ENCODE measurements around the gene TLE2. TPM values are rescaled to one million over a fixed set of nuclear protein-coding genes. Genes with fewer than 3 reads are reported as not detected.
"Not testable (repeated sequence)": the region's sequence is repeated elsewhere in the genome, so short reads cannot be mapped to it uniquely, and the experiment has no call there.

Gene TLE2
- total RNA-seq, 3 donors from 2014 or later (not counting 1 experiment from before 2014, with no cell fraction given): 6.1 to 8.8 (median 8.2) TPM

DNA sequence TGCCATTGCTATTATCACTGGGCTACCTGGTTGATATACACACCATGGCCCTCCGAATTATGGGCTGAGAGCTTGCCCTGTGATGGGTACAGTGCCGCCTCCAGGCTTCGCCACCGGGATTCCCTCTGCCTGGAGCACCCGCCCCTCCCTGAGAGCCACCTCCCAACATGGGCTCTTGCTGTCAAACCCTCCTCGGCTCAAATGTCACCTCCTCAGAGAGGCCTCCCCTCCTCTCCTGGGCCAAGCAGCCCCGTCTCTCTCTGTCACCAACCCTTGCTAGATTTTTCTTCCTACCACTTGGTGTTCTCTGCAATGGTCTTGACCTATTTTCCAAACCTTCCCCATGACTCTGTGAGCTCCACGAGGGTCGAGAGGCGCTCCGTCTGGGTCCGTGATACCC lies 12.2 kb upstream of the TLE2 start:
- 86% methylated on average over 12 of the region's 12 CpGs for WGBS (ENCODE audit: insufficient coverage)
- TF ChIP-seq, protein P1, sequence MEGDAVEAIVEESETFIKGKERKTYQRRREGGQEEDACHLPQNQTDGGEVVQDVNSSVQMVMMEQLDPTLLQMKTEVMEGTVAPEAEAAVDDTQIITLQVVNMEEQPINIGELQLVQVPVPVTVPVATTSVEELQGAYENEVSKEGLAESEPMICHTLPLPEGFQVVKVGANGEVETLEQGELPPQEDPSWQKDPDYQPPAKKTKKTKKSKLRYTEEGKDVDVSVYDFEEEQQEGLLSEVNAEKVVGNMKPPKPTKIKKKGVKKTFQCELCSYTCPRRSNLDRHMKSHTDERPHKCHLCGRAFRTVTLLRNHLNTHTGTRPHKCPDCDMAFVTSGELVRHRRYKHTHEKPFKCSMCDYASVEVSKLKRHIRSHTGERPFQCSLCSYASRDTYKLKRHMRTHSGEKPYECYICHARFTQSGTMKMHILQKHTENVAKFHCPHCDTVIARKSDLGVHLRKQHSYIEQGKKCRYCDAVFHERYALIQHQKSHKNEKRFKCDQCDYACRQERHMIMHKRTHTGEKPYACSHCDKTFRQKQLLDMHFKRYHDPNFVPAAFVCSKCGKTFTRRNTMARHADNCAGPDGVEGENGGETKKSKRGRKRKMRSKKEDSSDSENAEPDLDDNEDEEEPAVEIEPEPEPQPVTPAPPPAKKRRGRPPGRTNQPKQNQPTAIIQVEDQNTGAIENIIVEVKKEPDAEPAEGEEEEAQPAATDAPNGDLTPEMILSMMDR (IDR thresholded peaks at IDR 0.05): no peak
- Mint-ChIP-seq H3K9me3 (no peaks in the 10 kb centered on the region), H3K36me3 (no peaks in the 10 kb centered on the region), H3K27ac (no peak overlapping the region), H3K4me3 (no peak overlapping the region), H3K4me1 (peaks cover 0 to 11% of the 10 kb centered on the region in 2 donors), H3K27me3 (ENCODE audit: low read depth in 2 of 2) (peaks cover 0 to 5% of the 10 kb centered on the region in 2 donors)
- intact Hi-C loops (cut with micrococcal nuclease): no loop called here
- Histone ChIP-seq H3K4me1 (ENCODE audit: control insufficient read depth, insufficient read depth, low read length) (peaks cover 5% of the 10 kb centered on the region), H3K27ac (ENCODE audit: low read length) (no peak overlapping the region), H3K4me3 (ENCODE audit: low read length) (no peak overlapping the region), H3K27me3 (ENCODE audit: control insufficient read depth, insufficient read depth, low read length) (no peaks in the 10 kb centered on the region), H3K9me3 (ENCODE audit: control insufficient read depth, insufficient read depth, low read length) (no peaks in the 10 kb centered on the region), H3K36me3 (ENCODE audit: control insufficient read depth, insufficient read depth, low read length) (no peaks in the 10 kb centered on the region)
- DNase-seq: no peak
- no peak for ATAC-seq

DNA sequence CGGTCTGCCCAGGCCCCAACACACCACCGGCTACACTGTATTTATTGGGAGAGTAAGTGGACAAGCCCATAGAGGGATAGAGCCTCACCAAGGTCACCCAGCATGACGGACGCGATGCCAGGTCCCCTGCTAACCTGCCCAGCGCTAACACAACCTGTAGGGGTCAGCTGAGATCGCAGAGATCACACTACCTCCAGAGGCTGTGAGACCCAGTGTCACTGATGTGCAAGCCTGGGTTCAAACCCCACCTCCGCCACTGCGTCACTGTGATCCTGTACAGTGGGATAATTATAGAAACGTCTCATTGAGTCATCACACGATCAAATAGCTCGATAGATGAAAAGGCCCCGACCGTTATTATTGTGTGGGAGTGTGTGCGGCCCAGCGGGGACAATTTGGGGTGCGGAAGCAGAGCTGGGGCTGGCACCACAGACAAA lies 10.6 kb upstream of the TLE2 start:
- intact Hi-C loops (cut with micrococcal nuclease): loop anchor here (10.0 kb wide), 1 partner anchor 65 kb away; the partner anchor contains the start of gene TLE6
- H3K27ac Mint-ChIP-seq: no peak overlapping the region

DNA sequence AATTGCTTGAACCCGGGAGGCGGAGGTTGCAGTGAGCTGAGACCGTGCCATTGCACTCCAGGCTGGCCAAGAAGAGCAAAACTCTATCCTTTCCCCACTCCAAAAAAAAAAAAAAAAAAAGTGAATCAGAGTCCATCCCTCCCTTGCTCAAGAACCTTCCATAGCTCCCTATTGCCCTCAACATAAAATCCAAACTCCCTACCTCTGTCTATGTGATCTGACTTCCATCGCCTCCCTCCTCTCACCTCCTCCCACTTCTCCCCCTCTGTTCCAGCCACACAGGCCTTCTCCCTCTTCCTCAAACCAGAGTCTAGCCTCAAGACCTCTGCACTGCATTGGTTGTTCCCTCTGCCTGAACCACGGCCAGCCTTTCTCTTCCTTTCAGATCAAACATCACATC lies 10.0 kb upstream of the TLE2 start:
- Histone ChIP-seq H3K4me1 (ENCODE audit: control insufficient read depth, insufficient read depth, low read length) (peaks cover 22% of the 10 kb centered on the region), H3K4me3 (ENCODE audit: low read length) (no peak overlapping the region), H3K27ac (ENCODE audit: low read length) (no peak overlapping the region), H3K9me3 (ENCODE audit: control insufficient read depth, insufficient read depth, low read length) (no peaks in the 10 kb centered on the region), H3K36me3 (ENCODE audit: control insufficient read depth, insufficient read depth, low read length) (no peaks in the 10 kb centered on the region), H3K27me3 (ENCODE audit: control insufficient read depth, insufficient read depth, low read length) (no peaks in the 10 kb centered on the region)
- Mint-ChIP-seq H3K4me1 (peaks cover 18 to 31% of the 10 kb centered on the region in 2 donors), H3K27ac (no peak overlapping the region), H3K27me3 (ENCODE audit: low read depth in 2 of 2) (peaks cover 0 to 12% of the 10 kb centered on the region in 2 donors), H3K36me3 (no peaks in the 10 kb centered on the region), H3K9me3 (no peaks in the 10 kb centered on the region), H3K4me3 (no peak overlapping the region)
- intact Hi-C loops (cut with micrococcal nuclease): loop anchor here (10.0 kb wide), 1 partner anchor 64 kb away; the partner anchor contains the start of gene TLE6
- 83% methylated on average over 5 of the region's 5 CpGs for WGBS (ENCODE audit: insufficient coverage)
- DNase-seq (no peak), ATAC-seq (no peak)
- TF ChIP-seq, protein P1 (IDR thresholded peaks at IDR 0.05): no peak

More for the DNA sequence above, 10.6 kb upstream of the TLE2 start:
- H3K9me3 Mint-ChIP-seq: no peaks in the 10 kb centered on the region
- WGBS (ENCODE audit: insufficient coverage): 81% methylated on average over 17 of the region's 17 CpGs
- no peak overlapping the region for H3K4me3 Mint-ChIP-seq
- Histone ChIP-seq H3K36me3 (ENCODE audit: control insufficient read depth, insufficient read depth, low read length) (no peaks in the 10 kb centered on the region), H3K9me3 (ENCODE audit: control insufficient read depth, insufficient read depth, low read length) (no peaks in the 10 kb centered on the region), H3K27me3 (ENCODE audit: control insufficient read depth, insufficient read depth, low read length) (no peaks in the 10 kb centered on the region), H3K27ac (ENCODE audit: low read length) (no peak overlapping the region), H3K4me3 (ENCODE audit: low read length) (no peak overlapping the region), H3K4me1 (ENCODE audit: control insufficient read depth, insufficient read depth, low read length) (peaks cover 17% of the 10 kb centered on the region)
- peaks cover 0 to 7% of the 10 kb centered on the region in 2 donors for H3K27me3 Mint-ChIP-seq (ENCODE audit: low read depth in 2 of 2)
- ATAC-seq (no peak), DNase-seq (peak in 1 of 2 donors; percentile 26)
- no peaks in the 10 kb centered on the region for H3K36me3 Mint-ChIP-seq
- H3K4me1 Mint-ChIP-seq: peaks cover 13 to 25% of the 10 kb centered on the region in 2 donors
- TF ChIP-seq, protein P1 (IDR thresholded peaks at IDR 0.05): no peak

DNA sequence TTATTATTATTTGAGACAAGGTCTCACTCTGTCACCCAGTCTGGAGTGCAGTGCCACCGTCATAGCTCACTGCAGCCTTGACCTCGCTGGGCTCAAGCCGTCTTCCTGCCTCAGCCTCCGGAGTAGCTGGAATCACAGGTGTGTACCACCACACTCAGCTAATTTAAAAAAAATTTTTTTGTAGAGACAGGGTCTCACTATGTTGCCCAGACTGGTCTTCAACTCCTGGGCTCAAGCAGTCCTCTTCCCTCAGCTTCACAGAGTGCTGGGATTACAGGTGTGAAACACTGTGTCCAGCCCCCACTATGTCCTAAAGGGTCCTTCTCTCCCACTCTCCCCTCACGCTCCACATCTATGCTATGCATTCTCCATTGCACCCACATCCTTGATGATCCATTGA lies 9.1 kb upstream of the TLE2 start:
- no peaks in the 10 kb centered on the region for H3K9me3 ChIP-seq (ENCODE audit: control insufficient read depth, insufficient read depth, low read length)
- H3K27ac ChIP-seq (ENCODE audit: low read length): no peak overlapping the region
- Mint-ChIP-seq H3K36me3 (no peaks in the 10 kb centered on the region), H3K4me3 (no peak overlapping the region), H3K27ac (no peak overlapping the region), H3K4me1 (peaks cover 18 to 36% of the 10 kb centered on the region in 2 donors), H3K9me3 (no peaks in the 10 kb centered on the region), H3K27me3 (ENCODE audit: low read depth in 2 of 2) (peaks cover 0 to 12% of the 10 kb centered on the region in 2 donors)
- no peaks in the 10 kb centered on the region for H3K27me3 ChIP-seq (ENCODE audit: control insufficient read depth, insufficient read depth, low read length)
- H3K36me3 ChIP-seq (ENCODE audit: control insufficient read depth, insufficient read depth, low read length): no peaks in the 10 kb centered on the region
- DNase-seq (no peak), ATAC-seq (no peak)
- H3K4me1 ChIP-seq (ENCODE audit: control insufficient read depth, insufficient read depth, low read length): peaks cover 22% of the 10 kb centered on the region
- 93% methylated on average over 5 of the region's 5 CpGs for WGBS (ENCODE audit: insufficient coverage)
- H3K4me3 ChIP-seq (ENCODE audit: low read length): no peak overlapping the region
- intact Hi-C loops (cut with micrococcal nuclease): loop anchor here (10.0 kb wide), 1 partner anchor 63 kb away; the partner anchor contains the start of gene TLE6
- TF ChIP-seq, protein P1 (IDR thresholded peaks at IDR 0.05): no peak

DNA sequence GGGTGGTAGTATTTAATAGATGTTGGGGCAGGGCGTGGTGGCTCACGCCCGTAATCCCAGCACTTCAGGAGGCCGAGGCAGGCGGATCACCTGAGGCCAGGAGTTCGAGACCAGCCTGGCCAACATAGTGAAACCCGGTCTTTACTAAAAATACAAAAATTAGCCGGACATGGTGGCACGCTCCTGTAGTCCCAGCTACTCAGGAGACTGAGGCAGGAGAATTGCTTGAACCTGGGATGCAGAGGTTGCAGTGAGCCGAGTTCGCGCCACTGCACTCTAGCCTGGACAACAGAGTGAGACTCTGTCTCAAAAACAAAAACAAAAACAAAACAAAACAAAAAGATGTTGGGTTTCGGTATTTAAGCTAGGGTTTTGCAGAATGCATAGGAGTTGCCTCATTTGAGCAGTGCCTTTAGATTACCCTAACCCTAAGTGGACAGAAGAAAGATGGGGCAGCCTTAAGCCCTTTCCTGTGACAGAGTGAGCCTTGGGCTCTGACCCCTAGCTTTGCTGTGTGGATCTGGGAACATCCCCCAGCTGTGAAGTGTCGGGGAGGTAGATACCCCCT lies 8.0 kb upstream of the TLE2 start:
- not testable (repeated sequence) for H3K27me3 Mint-ChIP-seq (ENCODE audit: low read depth in 2 of 2); H3K36me3 ChIP-seq (ENCODE audit: control insufficient read depth, insufficient read depth, low read length); H3K4me3 ChIP-seq (ENCODE audit: low read length); H3K27me3 ChIP-seq (ENCODE audit: control insufficient read depth, insufficient read depth, low read length); H3K9me3 Mint-ChIP-seq; DNase-seq; H3K27ac ChIP-seq (ENCODE audit: low read length); H3K9me3 ChIP-seq (ENCODE audit: control insufficient read depth, insufficient read depth, low read length); ATAC-seq; H3K36me3 Mint-ChIP-seq
- H3K4me1 ChIP-seq (ENCODE audit: control insufficient read depth, insufficient read depth, low read length): peaks cover 22% of the 10 kb centered on the region
- Mint-ChIP-seq H3K27ac (peak overlapping the region; percentile 95), H3K4me3 (peak overlapping the region; percentile 95), H3K4me1 (peaks cover 18 to 31% of the 10 kb centered on the region in 2 donors)
- intact Hi-C loops (cut with micrococcal nuclease): loop anchor here (10.0 kb wide), 1 partner anchor 62 kb away; the partner anchor contains the start of gene TLE6
- 87% methylated on average over 13 of the region's 14 CpGs for whole genome bisulfite sequencing (ENCODE audit: insufficient coverage)
